Mesothelial cell of epicardium (in vitro differentiated cells): ENCODE measurements around the gene APPL1. TPM values are rescaled to one million over a fixed set of nuclear protein-coding genes. Genes with fewer than 3 reads are reported as not detected.

Source experiments
- DNase-seq, 2 experiments: peaks; one replicate each; pipeline ENCODE4 v3.0.0; 2021; ENCODE audit warnings: low spot score in 2 of 2; ENCODE audit not compliant: unreplicated experiment in 2 of 2
- H3K27ac Mint-ChIP-seq: 2 replicates; pipeline ENCODE4 v1.8.0; 2021; ENCODE audit warnings: mixed read lengths
- H3K27me3 Mint-ChIP-seq: 2 replicates; pipeline ENCODE4 v1.8.0; 2021; ENCODE audit warnings: low read depth, mixed read lengths
- H3K36me3 Mint-ChIP-seq: 2 replicates; pipeline ENCODE4 v1.8.0; 2021; ENCODE audit warnings: mixed read lengths
- H3K4me1 Mint-ChIP-seq: 2 replicates; pipeline ENCODE4 v1.8.0; 2021; ENCODE audit warnings: mixed read lengths
- H3K4me3 Mint-ChIP-seq: 2 replicates; pipeline ENCODE4 v1.8.0; 2021; ENCODE audit warnings: mild to moderate bottlenecking, moderate library complexity, mixed read lengths
- H3K9me3 Mint-ChIP-seq: 2 replicates; pipeline ENCODE4 v1.8.0; 2021; ENCODE audit warnings: mixed read lengths
- CTCF ChIP-seq: fragments of 200-600 bp; sonication (generic); IDR thresholded peaks from one replicate; pipeline ENCODE4 v1.5.0; 2021; ENCODE audit warnings: antibody characterized with exemption; ENCODE audit not compliant: unreplicated experiment
- total RNA-seq: library from RNA; stranded (reverse); gene quantifications from 3 replicates; pipeline ENCODE4 v1.2.1, GENCODE V29; 2021

The APPL1 gene
- total RNA-seq, 1 donor from 2014 or later: 41.8 TPM

- Mint-ChIP-seq H3K36me3 (no peaks in the 10 kb centered on the region), H3K4me3 (no peak within 1 kb of the TSS), H3K4me1 (peaks cover 1% of the 10 kb centered on the region), H3K27me3 (no peaks in the 10 kb centered on the region), H3K27ac (no peak within 1 kb of the TSS), H3K9me3 (no peaks in the 10 kb centered on the region)
- no peak for TF ChIP-seq CTCF
- DNase-seq: no peak
Observed at GRCh38 chr3:57199895-57200297, 27.6 kb upstream of the APPL1 start, which contains the start of gene HESX1. TSS of gene HESX1 (minus strand) at chr3:57199978. CDS start at chr3:57199918, 60 bp downstream.

- Mint-ChIP-seq H3K27ac (no peak overlapping the region), H3K4me1 (no peaks in the 10 kb centered on the region), H3K27me3 (no peaks in the 10 kb centered on the region), H3K4me3 (no peak overlapping the region), H3K9me3 (no peaks in the 10 kb centered on the region), H3K36me3 (no peaks in the 10 kb centered on the region)
- DNase-seq: no peak
- no peak for TF ChIP-seq CTCF
Observed at GRCh38 chr3:57206423-57206822, 21.1 kb upstream of the APPL1 start.

- DNase-seq: no peak
- H3K4me3 Mint-ChIP-seq: no peak overlapping the region
- no peak for TF ChIP-seq CTCF
- H3K27ac Mint-ChIP-seq: no peak overlapping the region
- H3K27me3 Mint-ChIP-seq: no peaks in the 10 kb centered on the region
- H3K4me1 Mint-ChIP-seq: peaks cover 8% of the 10 kb centered on the region
- H3K36me3 Mint-ChIP-seq: peaks cover 2% of the 10 kb centered on the region
- peaks cover 4% of the 10 kb centered on the region for H3K9me3 Mint-ChIP-seq
Observed at GRCh38 chr3:57221883-57222282, 5.6 kb upstream of the APPL1 start.

GRCh38 chr3:57224856-57225255 is 2.7 kb upstream of the APPL1 start:
- no peak overlapping the region for H3K27ac Mint-ChIP-seq
- no peaks in the 10 kb centered on the region for H3K27me3 Mint-ChIP-seq
- no peak for TF ChIP-seq CTCF
- H3K4me3 Mint-ChIP-seq: no peak overlapping the region
- H3K36me3 Mint-ChIP-seq: no peaks in the 10 kb centered on the region
- DNase-seq: no peak
- H3K4me1 Mint-ChIP-seq: peaks cover 21% of the 10 kb centered on the region
- no peaks in the 10 kb centered on the region for H3K9me3 Mint-ChIP-seq

GRCh38 chr3:57226176-57226575 is 1.4 kb upstream of the APPL1 start:
- no peak for DNase-seq
- Mint-ChIP-seq H3K36me3 (no peaks in the 10 kb centered on the region), H3K9me3 (no peaks in the 10 kb centered on the region), H3K27me3 (no peaks in the 10 kb centered on the region), H3K27ac (peak overlapping the region; percentile 39), H3K4me1 (peaks cover 25% of the 10 kb centered on the region), H3K4me3 (no peak overlapping the region)
- no peak for TF ChIP-seq CTCF
